Astrocyte of the spinal cord (primary cell): ENCODE results near the gene RNLS.

Experiments
- DNase-seq: peaks from one replicate; pipeline ENCODE4 v3.0.0; 2011; ENCODE audit warnings: low read depth, low spot score
- H3K4me3 ChIP-seq: 2 replicates; pipeline ENCODE4 v1.5.1; 2011; ENCODE audit warnings: low read depth, mild to moderate bottlenecking, low read length, moderate library complexity
- CTCF ChIP-seq: IDR thresholded peaks from 2 replicates; pipeline ENCODE4 v1.5.1; 2012; ENCODE audit warnings: low read depth, mild to moderate bottlenecking, low read length, inconsistent platforms
- in situ Hi-C: cut with HindIII; loops from 2 replicates; pipeline ENCODE4 v1.10.0; 2017; ENCODE audit warnings: low sequenced_read_pairs

Gene RNLS

GRCh38 chr10:88528201-88528600, 54.9 kb downstream of the RNLS start:
- H3K4me3 ChIP-seq: no peak overlapping the region
- in situ Hi-C loops: no loop called here
- no peak for DNase-seq
- no peak for TF ChIP-seq CTCF

GRCh38 chr10:88527245-88527644, 55.9 kb downstream of the RNLS start:
- in situ Hi-C loops: no loop called here
- DNase-seq: no peak
- no peak for TF ChIP-seq CTCF
- no peak overlapping the region for H3K4me3 ChIP-seq

GRCh38 chr10:88526501-88527105, 56.5 kb downstream of the RNLS start:
- H3K4me3 ChIP-seq: no peak overlapping the region
- DNase-seq: no peak
- in situ Hi-C loops: no loop called here
- TF ChIP-seq CTCF: no peak

GRCh38 chr10:88525371-88526069, 57.6 kb downstream of the RNLS start:
- TF ChIP-seq CTCF: no peak
- no peak overlapping the region for H3K4me3 ChIP-seq
- DNase-seq: peak; percentile 73
- in situ Hi-C loops: no loop called here

GRCh38 chr10:88523739-88524400, 59.2 kb downstream of the RNLS start:
- H3K4me3 ChIP-seq: no peak overlapping the region
- in situ Hi-C loops: no loop called here
- TF ChIP-seq CTCF: no peak
- DNase-seq: no peak

- no peak overlapping the region for H3K4me3 ChIP-seq
- in situ Hi-C loops: no loop called here
- TF ChIP-seq CTCF: no peak
- no peak for DNase-seq
These were observed 60.4 kb downstream of the RNLS start for GRCh38 chr10:88522715-88523114.
